GM19468 (cell line): Measurements from ENCODE around the gene PAX3.

Source experiments
- ATAC-seq: cut with Tn5 transposase; IDR thresholded peaks from one replicate; pipeline ENCODE4 v1.9.1; 2021; ENCODE audit warnings: mild to moderate bottlenecking, moderate library complexity, moderate number of reproducible peaks; ENCODE audit not compliant: unreplicated experiment; ENCODE audit errors: extremely low read depth

PAX3 gene

GRCh38 chr2:222281506-222281905 is 17.3 kb downstream of the PAX3 start:
- no peak for ATAC-seq

- no peak for ATAC-seq
Observed at GRCh38 chr2:222280795-222281194, 18.0 kb downstream of the PAX3 start.

- ATAC-seq, result no peak
Observed at GRCh38 chr2:222272446-222273015, 26.3 kb downstream of the PAX3 start.

DNA sequence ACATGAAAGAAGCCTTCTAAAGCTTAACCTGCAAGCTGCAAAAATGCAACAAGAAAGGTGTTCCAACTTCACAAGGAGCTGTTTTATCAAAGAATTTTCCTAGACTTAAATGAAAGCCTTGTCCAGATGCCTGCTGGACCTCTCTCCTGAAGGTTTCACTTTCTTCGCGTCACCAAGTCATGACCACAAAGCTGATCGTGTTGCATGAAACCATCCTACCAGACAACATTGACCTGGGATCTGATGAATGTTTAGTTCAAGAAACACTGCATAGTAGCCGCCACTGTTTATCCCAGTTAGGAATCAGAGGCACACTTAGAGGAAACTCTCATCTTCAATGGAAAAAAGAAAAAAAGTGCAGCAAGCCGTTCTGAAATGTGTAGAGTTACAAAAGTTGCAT is 26.9 kb downstream of the PAX3 start:
- ATAC-seq, result no peak

- ATAC-seq, result no peak
Observed at GRCh38 chr2:222270396-222270795, 28.4 kb downstream of the PAX3 start.

GRCh38 chr2:222269132-222269531 is 29.7 kb downstream of the PAX3 start:
- no peak for ATAC-seq

DNA sequence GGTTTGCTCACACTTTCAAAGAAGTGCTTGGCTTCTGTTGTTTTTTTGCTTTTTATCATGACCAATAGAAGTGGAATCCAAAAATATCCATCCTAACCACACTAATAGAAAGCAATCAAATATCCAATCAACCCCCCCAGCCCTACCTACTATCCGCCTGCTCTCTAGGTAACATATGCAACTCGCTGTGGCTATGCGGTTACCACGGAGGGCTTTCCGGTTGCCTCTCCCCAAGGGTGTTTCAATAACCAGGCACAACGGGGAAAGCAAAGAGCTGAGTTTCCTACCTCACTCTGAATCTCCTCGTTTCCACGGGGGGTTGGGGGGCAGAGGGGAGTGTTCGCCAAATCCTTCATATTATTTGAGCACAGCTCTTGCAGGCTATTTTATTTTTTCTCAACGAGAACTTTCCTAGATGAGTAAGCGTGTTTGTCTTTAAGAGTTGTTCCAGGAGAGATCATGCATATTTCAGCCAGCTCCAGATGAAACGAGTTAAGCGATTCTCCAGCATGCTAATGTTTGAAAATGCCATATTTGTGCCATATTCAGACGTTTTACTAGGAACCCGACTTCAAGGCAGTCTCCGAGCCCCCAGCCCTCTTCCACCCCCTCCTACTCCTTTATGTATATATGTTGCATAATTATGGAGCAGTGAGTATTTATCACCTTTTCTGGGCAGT is 30.3 kb downstream of the PAX3 start:
- ATAC-seq, result no peak

GRCh38 chr2:222264791-222265320 is 33.9 kb downstream of the PAX3 start:
- no peak for ATAC-seq

DNA sequence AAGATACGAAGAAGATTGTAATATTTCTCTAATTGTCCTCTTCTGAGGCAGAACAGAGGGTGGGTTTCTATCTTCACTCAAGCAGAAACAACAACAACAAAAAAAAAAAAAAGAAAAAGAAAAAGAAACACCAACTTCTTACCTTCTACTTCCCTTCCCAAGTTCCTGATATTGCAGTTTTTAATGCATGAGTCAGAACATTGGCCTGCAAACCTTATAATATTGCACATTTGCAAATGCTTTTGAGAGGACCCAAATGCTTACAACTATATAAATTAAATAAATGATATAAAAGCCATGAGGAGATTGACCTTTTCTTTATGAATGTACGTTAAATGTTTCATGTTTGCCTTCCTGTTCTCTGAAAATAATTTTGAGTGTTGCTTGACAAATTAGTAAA is 37.3 kb downstream of the PAX3 start:
- ATAC-seq, result no peak

DNA sequence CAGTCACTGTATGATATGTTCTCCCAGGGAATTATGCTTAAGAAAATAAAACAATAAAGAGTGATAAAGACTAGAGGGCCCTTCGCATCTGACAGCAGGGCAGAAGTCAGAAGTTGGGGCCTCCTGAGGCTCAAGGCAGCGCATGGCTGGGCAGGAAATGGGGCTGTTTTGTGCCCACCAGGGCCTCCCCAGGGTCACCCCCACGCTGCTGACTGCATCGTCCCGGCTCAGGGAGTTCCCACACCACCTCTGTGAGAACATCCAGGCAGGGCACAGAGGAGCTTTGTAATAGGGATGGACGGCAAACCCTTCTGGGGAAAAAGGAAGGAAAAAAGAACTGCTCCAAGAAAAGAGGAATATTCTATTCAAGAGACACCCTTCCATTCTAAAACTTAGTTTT is 41.2 kb downstream of the PAX3 start:
- ATAC-seq, result no peak

GRCh38 chr2:222256250-222256649 is 42.5 kb downstream of the PAX3 start:
- no peak for ATAC-seq

DNA sequence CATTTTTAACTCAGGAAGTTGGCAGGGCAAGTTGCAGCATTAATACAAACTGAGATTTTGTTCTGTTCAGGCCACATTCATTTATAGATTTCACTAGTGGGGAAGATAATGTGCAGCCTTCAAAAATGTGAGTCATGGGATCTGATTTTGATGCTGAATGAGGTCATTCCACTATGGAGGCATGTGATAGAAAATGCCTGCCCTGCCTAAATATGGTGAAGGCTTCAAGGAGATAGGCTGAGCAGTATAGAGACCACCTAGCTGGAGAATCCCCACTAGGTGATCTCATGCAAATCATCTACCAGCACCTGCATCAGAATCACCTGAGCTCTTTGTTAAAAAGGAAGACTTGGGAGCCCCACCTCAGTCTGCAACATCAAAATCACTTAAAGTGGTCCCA is 43.7 kb downstream of the PAX3 start:
- no peak for ATAC-seq

- no peak for ATAC-seq
Observed at GRCh38 chr2:222250313-222250712, 48.5 kb downstream of the PAX3 start.

GRCh38 chr2:222249444-222249843 is 49.4 kb downstream of the PAX3 start:
- ATAC-seq, result no peak

DNA sequence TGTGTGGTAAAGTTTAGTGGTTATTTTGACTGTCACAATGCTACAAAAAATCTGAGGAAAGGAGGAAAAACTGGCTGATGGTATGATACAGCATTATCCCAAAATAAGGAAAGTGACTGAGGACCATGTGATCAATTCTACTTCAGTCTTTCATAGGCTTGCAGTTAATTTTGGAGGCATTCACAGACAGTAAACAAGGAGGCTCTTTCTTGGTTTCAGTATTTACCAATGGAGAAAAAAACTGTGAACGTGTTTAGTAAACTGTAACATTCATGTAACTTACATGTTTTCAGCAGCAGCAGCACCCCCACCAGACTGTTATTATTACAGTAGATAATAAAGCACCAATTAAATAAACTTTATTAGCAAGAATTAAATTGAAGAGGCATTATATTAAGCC is 50.0 kb downstream of the PAX3 start:
- ATAC-seq, result no peak

DNA sequence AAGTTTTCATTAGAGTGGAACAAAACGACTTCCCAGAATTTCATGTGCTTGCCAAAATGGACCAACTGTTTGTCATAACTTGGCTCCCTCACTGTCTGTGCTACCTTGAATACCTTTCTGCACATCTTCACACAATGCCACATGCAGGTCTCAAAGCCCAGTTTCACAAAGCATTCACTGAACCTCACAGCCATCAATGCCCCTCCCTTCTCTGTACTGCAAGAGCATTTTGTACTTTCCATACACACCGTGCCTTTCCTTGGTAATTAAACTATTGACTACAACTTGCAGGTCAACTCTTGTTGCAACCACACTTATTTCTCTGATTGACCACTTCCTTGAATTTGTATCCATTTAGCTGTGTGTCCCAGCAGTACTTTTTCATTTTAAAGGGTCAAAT is 50.5 kb downstream of the PAX3 start:
- no peak for ATAC-seq

DNA sequence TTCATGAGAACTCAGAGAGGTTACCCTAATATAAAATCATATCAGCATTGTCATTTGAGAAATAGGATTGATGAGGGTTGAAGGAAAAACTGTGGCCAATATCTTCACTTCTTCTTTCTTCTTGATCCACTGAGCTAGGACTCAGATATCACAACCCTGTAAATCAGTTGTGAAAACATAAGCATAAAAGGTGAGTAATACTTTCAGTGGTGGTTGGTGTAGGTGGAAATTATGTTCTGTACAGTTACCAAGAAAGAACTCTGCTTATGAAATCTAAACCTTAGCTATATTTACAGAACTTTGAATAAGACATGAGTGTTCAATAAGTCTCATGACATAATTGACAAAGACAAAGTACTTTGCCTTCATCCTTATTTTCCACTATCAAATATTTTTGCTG is 56.3 kb downstream of the PAX3 start:
- no peak for ATAC-seq

DNA sequence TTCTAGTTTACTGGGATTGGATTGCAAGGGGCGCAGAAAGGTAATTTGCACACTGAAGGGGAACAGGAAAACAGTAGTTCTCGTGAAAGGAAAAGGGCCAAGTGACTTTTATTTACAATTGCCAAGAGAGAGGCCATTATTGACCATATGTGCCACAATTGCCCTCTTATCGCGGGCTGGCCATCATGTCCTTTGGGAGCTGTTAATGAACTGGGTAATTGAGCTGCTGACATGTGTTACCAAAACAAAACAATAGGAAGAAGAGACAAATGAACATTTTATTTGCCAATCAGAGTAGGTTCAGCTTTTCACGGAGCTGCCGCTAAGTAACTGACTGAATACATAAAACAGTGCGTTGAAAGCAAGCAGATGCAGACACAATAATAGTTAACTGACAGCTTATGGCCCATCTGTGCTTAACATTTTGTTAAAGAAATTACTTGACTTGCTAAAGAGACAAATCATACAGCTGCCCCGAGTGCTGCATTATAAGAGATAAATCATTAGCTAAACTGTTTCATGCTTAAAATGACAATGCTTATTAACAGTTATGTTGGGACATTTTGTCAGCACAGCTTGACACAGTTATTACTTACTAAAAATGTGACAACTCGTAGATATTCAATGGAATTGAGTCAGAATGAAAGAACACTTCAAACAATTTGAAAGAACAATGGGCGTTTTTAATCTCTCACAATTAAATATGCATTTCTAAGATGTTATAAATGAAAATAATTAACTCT is 57.5 kb downstream of the PAX3 start:
- ATAC-seq, result no peak

GRCh38 chr2:222240676-222241049 is 58.1 kb downstream of the PAX3 start:
- ATAC-seq, result no peak

- no peak for ATAC-seq
Observed at GRCh38 chr2:222239945-222240675, 58.7 kb downstream of the PAX3 start.

GRCh38 chr2:222239091-222239490 is 59.7 kb downstream of the PAX3 start:
- no peak for ATAC-seq
